Glutamatergic neuron (in vitro differentiated cells): ENCODE measurements around the gene RAB14. TPM values are rescaled to one million over a fixed set of nuclear protein-coding genes. Genes with fewer than 3 reads are reported as not detected.

Experiments
- DNase-seq: peaks from one replicate; pipeline ENCODE4 v3.0.0; 2022
- H3K27ac Mint-ChIP-seq: one replicate; pipeline ENCODE4 v1.8.0; 2020; ENCODE audit warnings: mild to moderate bottlenecking, mixed read lengths, inconsistent platforms; ENCODE audit not compliant: unreplicated experiment
- H3K27me3 Mint-ChIP-seq: one replicate; pipeline ENCODE4 v1.8.0; 2020; ENCODE audit warnings: mild to moderate bottlenecking, moderate library complexity, mixed read lengths, inconsistent platforms; ENCODE audit not compliant: unreplicated experiment
- H3K36me3 Mint-ChIP-seq: one replicate; pipeline ENCODE4 v1.8.0; 2020; ENCODE audit warnings: mild to moderate bottlenecking, mixed read lengths, inconsistent platforms; ENCODE audit not compliant: unreplicated experiment
- H3K4me1 Mint-ChIP-seq: one replicate; pipeline ENCODE4 v1.8.0; 2020; ENCODE audit warnings: mild to moderate bottlenecking, low read depth, mixed read lengths, inconsistent platforms; ENCODE audit not compliant: unreplicated experiment
- H3K4me3 Mint-ChIP-seq: one replicate; pipeline ENCODE4 v1.8.0; 2020; ENCODE audit warnings: mild to moderate bottlenecking, mixed read lengths, inconsistent platforms; ENCODE audit not compliant: unreplicated experiment
- H3K9me3 Mint-ChIP-seq: one replicate; pipeline ENCODE4 v1.8.0; 2020; ENCODE audit warnings: mild to moderate bottlenecking, moderate library complexity, mixed read lengths, inconsistent platforms; ENCODE audit not compliant: unreplicated experiment
- CTCF ChIP-seq: fragments of 200-600 bp; sonication (generic); IDR thresholded peaks from one replicate; pipeline ENCODE4 v1.5.0; 2021; ENCODE audit not compliant: partially characterized antibody, unreplicated experiment
- long read RNA-seq: library from polyadenylated mRNA; unstranded; transcript quantifications from one replicate; pipeline ENCODE4 v2.0.0, GENCODE V29; 2020; ENCODE audit not compliant: unreplicated experiment
- total RNA-seq: library from RNA; stranded (reverse); fragmentation: NEBNext Ultra II Directional; extraction: Animal tissue kit (Norgen Biotek cat#: 25700); gene quantifications from one replicate; pipeline ENCODE4 v1.2.1, GENCODE V29; 2021; ENCODE audit not compliant: unreplicated experiment

RAB14 gene
- 50.7 TPM for total RNA-seq
- long read RNA-seq, full-length matches to known transcripts = 5 of 8 reads
- long read RNA-seq, partial matches to known transcripts = 1 of 8 reads
- long read RNA-seq, other reads (novel, unspliced or antisense) = 2 of 8 reads

DNA sequence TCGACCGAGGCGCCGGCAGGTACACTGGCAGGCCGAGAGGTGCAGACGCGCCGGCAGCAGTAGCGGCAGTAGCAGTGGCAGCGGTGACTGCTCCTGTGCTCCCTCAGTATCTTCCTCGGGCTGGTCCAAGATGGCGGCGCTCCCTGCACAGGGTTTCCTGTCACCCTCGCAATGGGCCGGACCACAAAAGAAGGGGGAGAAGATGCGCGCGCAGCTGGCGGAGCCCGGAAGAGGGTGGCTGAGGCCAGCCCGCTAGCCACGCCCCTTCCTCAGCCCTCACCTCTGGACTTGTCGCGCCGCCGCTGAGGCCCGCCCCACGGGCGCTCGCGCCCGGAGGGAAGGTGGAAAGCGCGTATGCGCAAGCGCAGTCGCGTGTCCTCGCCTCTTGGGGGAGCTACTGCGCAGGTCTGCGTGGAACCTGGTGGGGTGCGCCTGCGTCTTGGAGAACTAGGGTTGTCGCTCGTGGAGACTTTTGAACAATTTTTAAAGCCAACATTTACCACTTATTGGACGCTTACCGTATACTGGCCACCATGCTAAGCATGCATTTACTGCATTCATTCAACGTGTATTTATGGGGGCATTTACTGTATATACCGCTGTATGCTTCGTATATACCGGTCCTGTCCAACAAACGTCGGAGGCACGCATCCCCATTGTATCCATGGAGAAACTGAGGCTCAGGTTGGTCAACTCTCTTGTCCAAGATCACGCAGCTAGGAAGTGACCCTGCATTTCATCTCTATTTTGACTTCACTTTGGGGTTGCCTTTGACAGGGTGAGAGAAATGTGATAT, at the start of gene RAB14:
Gene RAB14, minus strand, starts transcription at position 132 of the 796 bp plus-strand sequence. CDS start 8,457 bp downstream, outside the sequence.
- Mint-ChIP-seq H3K27ac (peak within 1 kb of the TSS; percentile 84), H3K4me3 (peak within 1 kb of the TSS; percentile 94), H3K36me3 (no peaks in the 10 kb centered on the region), H3K9me3 (peaks cover 9% of the 10 kb centered on the region), H3K27me3 (peaks cover 5% of the 10 kb centered on the region), H3K4me1 (peaks cover 10% of the 10 kb centered on the region)
- peak; percentile 55 for TF ChIP-seq CTCF
- DNase-seq = peak; percentile 100

GRCh38 chr9:121249563-121249962, 47.9 kb upstream of the RAB14 start:
- no peak for DNase-seq
- H3K36me3 Mint-ChIP-seq = peaks cover 11% of the 10 kb centered on the region
- H3K27ac Mint-ChIP-seq = no peak overlapping the region
- no peak for TF ChIP-seq CTCF
- H3K27me3 Mint-ChIP-seq = peaks cover 4% of the 10 kb centered on the region
- H3K4me3 Mint-ChIP-seq = no peak overlapping the region
- H3K9me3 Mint-ChIP-seq = no peaks in the 10 kb centered on the region
- H3K4me1 Mint-ChIP-seq = no peaks in the 10 kb centered on the region

- Mint-ChIP-seq H3K27me3 (no peaks in the 10 kb centered on the region), H3K27ac (no peak overlapping the region), H3K9me3 (no peaks in the 10 kb centered on the region), H3K4me3 (no peak overlapping the region), H3K36me3 (peaks cover 9% of the 10 kb centered on the region), H3K4me1 (no peaks in the 10 kb centered on the region)
- TF ChIP-seq CTCF = no peak
- no peak for DNase-seq
These were observed 45.3 kb upstream of the RAB14 start for GRCh38 chr9:121246821-121247561.

GRCh38 chr9:121242959-121243346, 41.3 kb upstream of the RAB14 start:
- no peak for DNase-seq
- no peak overlapping the region for H3K4me3 Mint-ChIP-seq
- peaks cover 4% of the 10 kb centered on the region for H3K36me3 Mint-ChIP-seq
- H3K9me3 Mint-ChIP-seq = no peaks in the 10 kb centered on the region
- H3K4me1 Mint-ChIP-seq = no peaks in the 10 kb centered on the region
- no peak for TF ChIP-seq CTCF
- H3K27ac Mint-ChIP-seq = no peak overlapping the region
- no peaks in the 10 kb centered on the region for H3K27me3 Mint-ChIP-seq
